Endothelial cell of umbilical vein (primary cell): ENCODE measurements around the gene ZC2HC1C. TPM values are rescaled to one million over a fixed set of nuclear protein-coding genes. Genes with fewer than 3 reads are reported as not detected.

Experiments
- BruUV-seq: library from RNA; stranded (reverse); fragments of 400-500 nt; replicated peaks from 2 replicates; lab custom pipeline; 2021; lab: Mats Ljungman, UMichigan
- CTCF ChIA-PET: fragments of 300-600, 350-600 bp; sonication (Branson Sonifier 250); formaldehyde crosslinking; loops from one replicate; lab custom pipeline; 2021; ENCODE audit warnings: antibody characterized with exemption, inconsistent platforms; lab: Charles Lee
- POLR2A ChIA-PET: fragments of 300-600, 350-600 bp; sonication (Branson Sonifier 250); formaldehyde crosslinking; loops from one replicate; lab custom pipeline; 2021; ENCODE audit warnings: antibody characterized with exemption, inconsistent platforms; lab: Charles Lee
- DNase-seq: peaks from one replicate; pipeline ENCODE4 v3.0.0-alpha.2; 2011; ENCODE audit warnings: low read depth, low spot score
- FAIRE-seq: peaks from 2 replicates; lab custom pipeline; 2011; peaks lifted over from hg19 to GRCh38; lab: Jason Lieb, UNC
- H2AFZ ChIP-seq: 2 replicates; pipeline ENCODE4 v1.6.0; 2012; ENCODE audit warnings: low read depth, low read length, control low read depth, inconsistent platforms
- H3K27ac ChIP-seq: 2 replicates; pipeline ENCODE4 v1.5.1; 2011; ENCODE audit warnings: low read depth, mild to moderate bottlenecking, control low read depth, low read length, moderate library complexity; ENCODE audit not compliant: insufficient read depth
- H3K27me3 ChIP-seq, 2 experiments: 2 replicates each; pipeline versions ENCODE4 v1.6.0 to v1.6.1; 2011; ENCODE audit warnings: low read length in 2 of 2, mixed read lengths in 1 of 2; ENCODE audit not compliant: control insufficient read depth in 2 of 2, insufficient read depth in 2 of 2
- H3K36me3 ChIP-seq, 2 experiments: 2 replicates in 1 of 2; 3 replicates in 1 of 2; pipeline ENCODE4 v1.5.1; 2011; ENCODE audit warnings: low read length in 2 of 2, mild to moderate bottlenecking in 1 of 2, moderate library complexity in 1 of 2; ENCODE audit not compliant: control insufficient read depth in 2 of 2, insufficient read depth in 2 of 2; ENCODE audit errors: extremely low read depth in 1 of 2
- H3K4me1 ChIP-seq: 3 replicates; pipeline ENCODE4 v1.5.1; 2011; ENCODE audit warnings: mild to moderate bottlenecking, low read length; ENCODE audit not compliant: control insufficient read depth, insufficient read depth; ENCODE audit errors: extremely low read depth
- H3K4me2 ChIP-seq: 2 replicates; pipeline ENCODE4 v1.6.1; 2011; ENCODE audit warnings: low read length, control low read depth, mixed read lengths; ENCODE audit not compliant: insufficient read depth
- H3K4me3 ChIP-seq, 3 experiments: fragments of 200-600 bp in 1 of 3; sonication (generic), shearing (Covaris generic) in 1 of 3; replicated peaks in 1 of 3; 2 replicates each; pipeline ENCODE4 v1.5.1; 2011 to 2016; ENCODE audit warnings: control low read depth in 3 of 3, low read length in 3 of 3, mild to moderate bottlenecking in 2 of 3, inconsistent platforms in 1 of 3, low read depth in 1 of 3, moderate library complexity in 1 of 3; ENCODE audit not compliant: insufficient read depth in 1 of 3
- H3K79me2 ChIP-seq: 2 replicates; pipeline ENCODE4 v1.6.0; 2012; ENCODE audit warnings: low read length, inconsistent platforms; ENCODE audit not compliant: control insufficient read depth, insufficient read depth
- H3K9ac ChIP-seq: replicated peaks from 2 replicates; pipeline ENCODE3; 2011; ENCODE audit warnings: low read length, control low read depth; ENCODE audit not compliant: insufficient read depth; ENCODE audit errors: extremely low read depth
- H3K9me1 ChIP-seq: replicated peaks from 3 replicates; pipeline ENCODE4 v1.6.0; 2011; ENCODE audit warnings: mild to moderate bottlenecking, low read length; ENCODE audit not compliant: control insufficient read depth, insufficient read depth; ENCODE audit errors: extremely low read depth
- H3K9me3 ChIP-seq: replicated peaks from 2 replicates; pipeline ENCODE4 v1.5.1; 2012; ENCODE audit warnings: low read length, inconsistent platforms; ENCODE audit not compliant: control insufficient read depth, insufficient read depth
- H4K20me1 ChIP-seq: replicated peaks from 2 replicates; pipeline ENCODE3; 2011; ENCODE audit warnings: mild to moderate bottlenecking, low read length; ENCODE audit not compliant: control insufficient read depth, insufficient read depth; ENCODE audit errors: extremely low read depth
- EZH2 ChIP-seq: IDR thresholded peaks from 2 replicates; pipeline ENCODE4 v1.6.1; 2012; ENCODE audit warnings: borderline replicate concordance, low read depth, mild to moderate bottlenecking, moderate library complexity, low read length, inconsistent platforms; ENCODE audit not compliant: severe bottlenecking
- FOS ChIP-seq: IDR thresholded peaks from 2 replicates; pipeline ENCODE4 v1.6.1; 2011; ENCODE audit warnings: mild to moderate bottlenecking, low read length, moderate library complexity, borderline replicate concordance; ENCODE audit not compliant: insufficient read depth
- GATA2 ChIP-seq: IDR thresholded peaks from 2 replicates; pipeline ENCODE4 v1.7.0; 2011; ENCODE audit warnings: low read depth, mild to moderate bottlenecking, moderate library complexity, mixed read lengths, low read length; ENCODE audit not compliant: insufficient read length, insufficient read depth
- JUN ChIP-seq: IDR thresholded peaks from 2 replicates; pipeline ENCODE4 v1.6.1; 2011; ENCODE audit warnings: borderline replicate concordance, low read depth; ENCODE audit not compliant: insufficient read length, insufficient read depth
- MYC ChIP-seq: IDR thresholded peaks from one replicate; pipeline ENCODE4 v1.6.1; 2011; ENCODE audit warnings: mild to moderate bottlenecking, low read depth, low read length
- POLR2A ChIP-seq: IDR thresholded peaks from 2 replicates; pipeline ENCODE4 v1.6.1; 2012; ENCODE audit warnings: low read depth, mild to moderate bottlenecking, control low read depth, low read length
- POLR2AphosphoS5 ChIP-seq: IDR thresholded peaks from 2 replicates; pipeline ENCODE4 v1.6.1; 2012; ENCODE audit warnings: low read depth, mild to moderate bottlenecking, control low read depth, low read length, moderate library complexity; ENCODE audit not compliant: insufficient read depth
- dilution Hi-C: fragments of 300-500 bp; cut with MboI; formaldehyde crosslinking; loops from one replicate; pipeline ENCODE4 v1.15.0; 2019; ENCODE audit warnings: low sequenced_read_pairs; ENCODE audit not compliant: extremely low pct_ligation_motif_present
- intact Hi-C: fragments of 100-400 bp; cut with micrococcal nuclease; formaldehyde crosslinking; loops from one replicate; pipeline ENCODE4 v1.10.0; 2022
- polyA plus RNA-seq, 4 experiments: library from polyadenylated mRNA; depleted of rRNA in 3 of 4; stranded (reverse) in 3 of 4; unstranded in 1 of 4; fragments of >200 nt; gene quantifications; 2 replicates each; pipeline versions ENCODE4 v1.2.1 to v1.2.3, GENCODE V29; 2011 to 2012; ENCODE audit warnings: missing spikeins in 1 of 4
- total RNA-seq: library from RNA; stranded (reverse); gene quantifications from 2 replicates; pipeline ENCODE4 v1.2.3, GENCODE V29; 2021
- TF ChIP-seq, protein P1 (sequence below), 2 donors: IDR thresholded peaks; 1 replicate in 1 of 2; 2 replicates in 1 of 2; pipeline ENCODE4 v1.5.1; 2011; ENCODE audit warnings: low read length in 2 of 2, mild to moderate bottlenecking in 2 of 2, moderate library complexity in 2 of 2, control low read depth in 1 of 2, inconsistent platforms in 1 of 2, low read depth in 1 of 2; ENCODE audit not compliant: insufficient read depth in 1 of 2; ENCODE audit errors: extremely low read depth in 1 of 2
- TF ChIP-seq, protein P2 (sequence below): IDR thresholded peaks from 2 replicates; pipeline ENCODE4 v1.6.1; 2011; ENCODE audit not compliant: insufficient read depth, insufficient read length

Gene ZC2HC1C
- total and polyA plus RNA-seq, 2 donors (not counting 3 experiments of a cell fraction or from before 2014, with no cell fraction given) = 0.84 to 0.91 TPM

DNA sequence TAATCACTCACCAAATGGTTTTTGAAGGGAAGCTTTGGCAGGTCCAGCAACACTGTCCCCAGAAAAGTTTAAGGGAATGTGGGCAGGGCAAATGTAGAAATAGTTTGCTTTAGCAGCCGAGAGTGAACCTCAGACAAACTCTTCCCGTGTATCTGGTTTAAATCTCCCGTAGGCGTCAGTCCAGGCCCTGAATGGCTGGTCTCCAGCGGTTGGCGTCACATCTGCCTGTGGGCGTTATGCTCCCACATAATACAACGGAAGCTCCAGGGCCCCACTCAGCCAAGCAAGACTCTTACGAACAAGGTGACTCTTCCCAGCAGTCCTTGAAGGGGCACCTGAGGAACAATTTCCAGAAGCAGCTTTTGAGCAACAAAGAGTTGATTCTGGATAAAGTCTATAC lies 942 bp downstream of the ZC2HC1C start:
- DNase-seq (no peak), FAIRE-seq (no peak)
- Histone ChIP-seq H3K4me2 (no peak overlapping the region), H3K79me2 (no peaks in the 10 kb centered on the region), H3K9me3 (no peaks in the 10 kb centered on the region), H3K9me1 (no peaks in the 10 kb centered on the region), H3K27ac (no peak overlapping the region), H3K9ac (no peak overlapping the region), H3K4me1 (peaks cover 13% of the 10 kb centered on the region), H3K36me3 (no peaks in the 10 kb centered on the region), H4K20me1 (no peaks in the 10 kb centered on the region), H3K27me3 (no peaks in the 10 kb centered on the region), H3K4me3 (no peak overlapping the region), H2AFZ (no peak overlapping the region)
- no peak for TF ChIP-seq MYC
- TF ChIP-seq GATA2 = no peak
- no peak for TF ChIP-seq POLR2A
- no peak for TF ChIP-seq EZH2
- TF ChIP-seq, protein P1, sequence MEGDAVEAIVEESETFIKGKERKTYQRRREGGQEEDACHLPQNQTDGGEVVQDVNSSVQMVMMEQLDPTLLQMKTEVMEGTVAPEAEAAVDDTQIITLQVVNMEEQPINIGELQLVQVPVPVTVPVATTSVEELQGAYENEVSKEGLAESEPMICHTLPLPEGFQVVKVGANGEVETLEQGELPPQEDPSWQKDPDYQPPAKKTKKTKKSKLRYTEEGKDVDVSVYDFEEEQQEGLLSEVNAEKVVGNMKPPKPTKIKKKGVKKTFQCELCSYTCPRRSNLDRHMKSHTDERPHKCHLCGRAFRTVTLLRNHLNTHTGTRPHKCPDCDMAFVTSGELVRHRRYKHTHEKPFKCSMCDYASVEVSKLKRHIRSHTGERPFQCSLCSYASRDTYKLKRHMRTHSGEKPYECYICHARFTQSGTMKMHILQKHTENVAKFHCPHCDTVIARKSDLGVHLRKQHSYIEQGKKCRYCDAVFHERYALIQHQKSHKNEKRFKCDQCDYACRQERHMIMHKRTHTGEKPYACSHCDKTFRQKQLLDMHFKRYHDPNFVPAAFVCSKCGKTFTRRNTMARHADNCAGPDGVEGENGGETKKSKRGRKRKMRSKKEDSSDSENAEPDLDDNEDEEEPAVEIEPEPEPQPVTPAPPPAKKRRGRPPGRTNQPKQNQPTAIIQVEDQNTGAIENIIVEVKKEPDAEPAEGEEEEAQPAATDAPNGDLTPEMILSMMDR (IDR thresholded peaks at IDR 0.05; ENCODE audit: extremely low read depth in 1 of 2, insufficient read depth in 1 of 2, low read depth in 1 of 2, low read length in 2 of 2) = no peak
- no peak for TF ChIP-seq FOS
- no peak for TF ChIP-seq POLR2AphosphoS5
- no peak for TF ChIP-seq JUN
- TF ChIP-seq, protein P2, sequence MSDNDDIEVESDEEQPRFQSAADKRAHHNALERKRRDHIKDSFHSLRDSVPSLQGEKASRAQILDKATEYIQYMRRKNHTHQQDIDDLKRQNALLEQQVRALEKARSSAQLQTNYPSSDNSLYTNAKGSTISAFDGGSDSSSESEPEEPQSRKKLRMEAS = no peak
- dilution Hi-C loops = no loop called here
- ChIA-PET POLR2A (no interaction called here), CTCF (interaction anchor here (1.1 to 2.8 kb wide), 4 partner anchors 45 to 209 kb away, joined by 3 to 8 read pairs (median 4); partner anchors contain the start of gene RPS6KL1)
- BruUV-seq = no TSS peak
- intact Hi-C loops = no loop called here
